ENCODE results near the gene SIAH2. TPM values are rescaled to one million over a fixed set of nuclear protein-coding genes. Genes with fewer than 3 reads are reported as not detected.
"Not testable (repeated sequence)": the region's sequence is repeated elsewhere in the genome, so short reads cannot be mapped to it uniquely, and the experiment has no call there.

The SIAH2 gene
- polyA plus RNA-seq, 4 donors, result 14.5 to 20.0 (median 16.3) TPM

DNA sequence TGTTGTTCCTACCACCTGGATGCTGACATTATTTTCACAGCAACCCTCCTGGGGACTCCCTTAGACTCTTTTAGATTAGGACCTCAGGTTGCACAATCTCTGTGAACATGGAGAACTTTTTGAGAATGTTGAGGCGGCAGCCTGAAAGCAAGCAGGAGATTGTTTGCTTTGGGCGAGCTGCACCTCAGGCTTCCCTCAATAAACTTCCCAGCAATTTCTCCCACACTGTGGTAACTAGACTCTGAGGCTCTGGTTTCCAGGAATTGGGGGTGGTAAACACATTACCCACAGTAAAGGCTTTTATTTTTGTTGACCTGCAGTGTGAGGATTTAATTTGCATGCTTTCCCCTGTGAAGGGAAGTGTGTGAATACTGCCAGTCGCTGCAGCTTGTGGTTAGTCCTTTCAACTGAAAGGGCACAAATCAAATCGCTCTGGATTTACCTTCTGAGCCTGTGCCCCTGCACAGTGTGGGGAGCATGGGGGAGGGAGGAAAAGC is 35.2 kb upstream of the SIAH2 start:
- no peaks in the 10 kb centered on the region for H3K27me3 ChIP-seq (ENCODE audit: control insufficient read depth in 3 of 3, insufficient read depth in 3 of 3, low read length in 3 of 3)
- FAIRE-seq, result no peak
- no peaks in the 10 kb centered on the region for H3K36me3 ChIP-seq (ENCODE audit: control insufficient read depth in 3 of 3, insufficient read depth in 2 of 3, low read depth in 1 of 3, low read length in 3 of 3)
- no peaks in the 10 kb centered on the region for H3K4me1 ChIP-seq (ENCODE audit: control insufficient read depth in 3 of 3, insufficient read depth in 2 of 3, low read depth in 1 of 3, low read length in 2 of 3)
- H3K27ac ChIP-seq (ENCODE audit: low read depth in 1 of 3, low read length in 2 of 3), result no peak overlapping the region
- no peaks in the 10 kb centered on the region for H3K9me3 ChIP-seq (ENCODE audit: control insufficient read depth in 2 of 2, insufficient read depth in 1 of 2, low read depth in 1 of 2, low read length in 1 of 2)
- DNase-seq, result peak in 1 of 2 donors; percentile 12
- H3K4me3 ChIP-seq (ENCODE audit: low read depth in 1 of 3, low read length in 3 of 3), result no peak overlapping the region
- 13 to 21% (median 18%) methylated on average over 4 of the region's 4 CpGs for WGBS, 3 donors

DNA sequence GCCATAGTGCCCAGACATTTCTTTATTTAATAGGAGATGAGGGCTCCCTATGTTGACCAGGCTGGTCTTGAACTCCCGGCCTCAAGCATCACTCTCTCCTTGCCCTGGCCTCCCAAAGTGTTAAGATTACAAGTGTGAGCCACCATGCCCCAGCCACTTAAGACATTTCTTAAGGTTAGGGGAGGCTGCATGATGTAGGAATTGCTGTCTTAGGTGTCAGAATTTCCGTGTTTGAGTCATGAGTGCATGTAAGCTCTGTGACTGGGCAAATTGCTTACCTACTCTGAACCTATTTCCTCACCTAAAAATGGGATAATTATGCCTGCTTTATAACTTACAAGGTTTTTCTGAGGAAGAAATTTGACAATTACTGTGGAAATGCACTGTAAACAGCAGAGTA is 34.2 kb upstream of the SIAH2 start:
- H3K9me3 ChIP-seq (ENCODE audit: control insufficient read depth in 2 of 2, insufficient read depth in 1 of 2, low read depth in 1 of 2, low read length in 1 of 2), result no peaks in the 10 kb centered on the region
- H3K4me1 ChIP-seq (ENCODE audit: control insufficient read depth in 3 of 3, insufficient read depth in 2 of 3, low read depth in 1 of 3, low read length in 2 of 3), result no peaks in the 10 kb centered on the region
- H3K27me3 ChIP-seq (ENCODE audit: control insufficient read depth in 3 of 3, insufficient read depth in 3 of 3, low read length in 3 of 3), result no peaks in the 10 kb centered on the region
- FAIRE-seq (no peak), DNase-seq (no peak)
- no peaks in the 10 kb centered on the region for H3K36me3 ChIP-seq (ENCODE audit: control insufficient read depth in 3 of 3, insufficient read depth in 2 of 3, low read depth in 1 of 3, low read length in 3 of 3)
- WGBS, 3 donors, result 83 to 89% (median 87%) methylated on average over 2 of the region's 2 CpGs
- H3K27ac ChIP-seq (ENCODE audit: low read depth in 1 of 3, low read length in 2 of 3), result no peak overlapping the region
- no peak overlapping the region for H3K4me3 ChIP-seq (ENCODE audit: low read depth in 1 of 3, low read length in 3 of 3)

DNA sequence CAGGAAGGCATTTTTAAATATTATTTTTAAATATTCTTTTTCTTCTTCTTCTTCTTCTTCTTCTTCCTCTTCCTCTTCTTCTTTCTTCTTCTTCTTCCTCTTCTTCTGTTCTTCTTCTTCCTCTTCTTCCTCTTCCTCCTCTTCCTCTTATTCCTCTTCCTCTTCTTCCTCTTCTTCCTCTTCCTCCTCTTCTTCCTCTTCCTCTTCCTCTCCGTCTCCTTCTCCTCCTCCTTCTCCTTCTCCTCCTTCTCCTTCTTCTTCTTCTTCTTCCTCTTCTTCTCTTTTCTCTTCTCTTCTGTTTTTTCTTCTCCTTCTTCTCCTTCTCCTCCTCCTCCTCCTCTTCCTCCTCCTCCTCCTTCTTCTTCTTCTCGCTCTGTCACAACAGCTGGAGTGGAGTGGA is 33.6 kb upstream of the SIAH2 start:
- WGBS, 3 donors, result 81 to 92% (median 90%) methylated on average over 2 of the region's 2 CpGs
- H3K27ac ChIP-seq (ENCODE audit: low read depth in 1 of 3, low read length in 2 of 3); DNase-seq; H3K4me1 ChIP-seq (ENCODE audit: control insufficient read depth in 3 of 3, insufficient read depth in 2 of 3, low read depth in 1 of 3, low read length in 2 of 3); H3K36me3 ChIP-seq (ENCODE audit: control insufficient read depth in 3 of 3, insufficient read depth in 2 of 3, low read depth in 1 of 3, low read length in 3 of 3); FAIRE-seq; H3K27me3 ChIP-seq (ENCODE audit: control insufficient read depth in 3 of 3, insufficient read depth in 3 of 3, low read length in 3 of 3); H3K9me3 ChIP-seq (ENCODE audit: control insufficient read depth in 2 of 2, insufficient read depth in 1 of 2, low read depth in 1 of 2, low read length in 1 of 2); H3K4me3 ChIP-seq (ENCODE audit: low read depth in 1 of 3, low read length in 3 of 3): not testable (repeated sequence)

DNA sequence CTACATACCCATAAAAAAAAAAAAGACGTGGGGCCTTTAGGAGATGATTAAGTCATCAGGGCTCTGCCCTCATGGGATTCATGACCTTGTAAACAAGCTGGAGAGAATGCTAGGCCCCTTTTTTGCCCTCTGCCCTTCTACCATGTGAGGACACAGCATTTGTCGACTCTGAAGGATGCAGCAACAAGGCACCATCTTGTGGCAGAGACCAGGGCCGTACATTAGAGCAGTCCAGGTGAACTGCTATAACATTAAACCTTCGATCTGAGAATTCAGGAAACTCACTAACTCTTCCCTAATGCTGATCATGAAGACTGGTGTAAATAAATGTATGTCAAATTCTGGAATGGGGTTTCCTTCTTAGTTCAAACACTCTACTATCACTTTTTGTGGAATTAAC is 30.7 kb upstream of the SIAH2 start:
- H3K27ac ChIP-seq (ENCODE audit: low read depth in 1 of 3, low read length in 2 of 3), result no peak overlapping the region
- FAIRE-seq, result no peak

DNA sequence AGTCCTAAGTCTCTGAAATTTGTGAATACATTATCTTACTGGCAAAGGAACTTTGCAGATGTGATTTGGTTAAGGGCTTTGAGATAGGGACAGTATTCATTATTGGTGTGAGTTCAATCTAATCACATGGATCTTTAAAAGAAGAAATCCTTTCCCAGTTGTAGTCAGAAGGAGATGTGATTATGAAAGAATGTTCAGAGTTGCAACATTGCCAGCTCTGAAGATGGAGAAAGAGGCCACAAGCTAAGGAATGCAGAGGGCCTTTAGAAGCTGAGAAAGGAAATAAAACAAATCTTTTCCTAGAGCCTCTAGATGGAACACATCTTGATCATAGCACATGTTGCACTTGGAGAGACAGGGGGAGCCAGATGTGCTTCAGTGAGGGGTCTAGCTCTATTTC is 27.7 kb upstream of the SIAH2 start:
- Histone ChIP-seq H3K4me1 (ENCODE audit: control insufficient read depth in 3 of 3, insufficient read depth in 2 of 3, low read depth in 1 of 3, low read length in 2 of 3) (peaks cover 0 to 2% (median 0%) of the 10 kb centered on the region in 3 donors), H3K27me3 (ENCODE audit: control insufficient read depth in 3 of 3, insufficient read depth in 3 of 3, low read length in 3 of 3) (no peaks in the 10 kb centered on the region), H3K4me3 (ENCODE audit: low read depth in 1 of 3, low read length in 3 of 3) (no peak overlapping the region), H3K9me3 (ENCODE audit: control insufficient read depth in 2 of 2, insufficient read depth in 1 of 2, low read depth in 1 of 2, low read length in 1 of 2) (peaks cover 0 to 3% of the 10 kb centered on the region in 2 donors), H3K27ac (ENCODE audit: low read depth in 1 of 3, low read length in 2 of 3) (no peak overlapping the region), H3K36me3 (ENCODE audit: control insufficient read depth in 3 of 3, insufficient read depth in 2 of 3, low read depth in 1 of 3, low read length in 3 of 3) (no peaks in the 10 kb centered on the region)
- FAIRE-seq (no peak), DNase-seq (no peak)

More for the DNA sequence above, 30.7 kb upstream of the SIAH2 start:
- Histone ChIP-seq H3K9me3 (ENCODE audit: control insufficient read depth in 2 of 2, insufficient read depth in 1 of 2, low read depth in 1 of 2, low read length in 1 of 2) (peaks cover 0 to 3% of the 10 kb centered on the region in 2 donors), H3K4me3 (ENCODE audit: low read depth in 1 of 3, low read length in 3 of 3) (no peak overlapping the region), H3K4me1 (ENCODE audit: control insufficient read depth in 3 of 3, insufficient read depth in 2 of 3, low read depth in 1 of 3, low read length in 2 of 3) (no peaks in the 10 kb centered on the region), H3K36me3 (ENCODE audit: control insufficient read depth in 3 of 3, insufficient read depth in 2 of 3, low read depth in 1 of 3, low read length in 3 of 3) (no peaks in the 10 kb centered on the region), H3K27me3 (ENCODE audit: control insufficient read depth in 3 of 3, insufficient read depth in 3 of 3, low read length in 3 of 3) (no peaks in the 10 kb centered on the region)
- DNase-seq, result no peak
- 60 to 70% (median 67%) methylated on average over 4 of the region's 4 CpGs for WGBS, 3 donors

DNA sequence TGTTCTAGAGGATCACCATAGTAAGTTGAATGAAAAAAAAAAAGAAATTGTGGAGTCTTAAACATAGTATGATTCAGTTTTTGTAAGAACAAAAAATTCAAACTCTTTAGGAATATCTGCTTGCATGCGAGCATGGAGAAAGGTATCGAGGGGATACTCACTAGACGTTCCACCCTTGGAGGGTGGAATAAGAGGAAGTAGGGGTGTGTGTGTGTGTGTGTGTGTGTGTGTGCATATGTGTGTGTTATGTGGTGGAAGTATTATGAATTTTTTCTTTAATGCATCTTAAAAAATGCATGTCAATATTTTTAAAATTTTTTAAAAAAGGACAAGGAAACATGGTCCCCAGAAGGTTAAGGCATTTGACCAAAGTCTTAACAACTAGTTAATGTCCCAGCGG is 26.5 kb upstream of the SIAH2 start:
- H3K4me1 ChIP-seq (ENCODE audit: control insufficient read depth in 3 of 3, insufficient read depth in 2 of 3, low read depth in 1 of 3, low read length in 2 of 3), result peaks cover 0 to 2% (median 0%) of the 10 kb centered on the region in 3 donors
- H3K27ac ChIP-seq (ENCODE audit: low read depth in 1 of 3, low read length in 2 of 3), result no peak overlapping the region
- no peak overlapping the region for H3K4me3 ChIP-seq (ENCODE audit: low read depth in 1 of 3, low read length in 3 of 3)
- H3K27me3 ChIP-seq (ENCODE audit: control insufficient read depth in 3 of 3, insufficient read depth in 3 of 3, low read length in 3 of 3), result no peaks in the 10 kb centered on the region
- WGBS, 3 donors, result 80 to 93% (median 89%) methylated on average over 4 of the region's 4 CpGs
- DNase-seq, result no peak
- FAIRE-seq, result no peak
- no peaks in the 10 kb centered on the region for H3K36me3 ChIP-seq (ENCODE audit: control insufficient read depth in 3 of 3, insufficient read depth in 2 of 3, low read depth in 1 of 3, low read length in 3 of 3)
- peaks cover 0 to 3% of the 10 kb centered on the region in 2 donors for H3K9me3 ChIP-seq (ENCODE audit: control insufficient read depth in 2 of 2, insufficient read depth in 1 of 2, low read depth in 1 of 2, low read length in 1 of 2)

DNA sequence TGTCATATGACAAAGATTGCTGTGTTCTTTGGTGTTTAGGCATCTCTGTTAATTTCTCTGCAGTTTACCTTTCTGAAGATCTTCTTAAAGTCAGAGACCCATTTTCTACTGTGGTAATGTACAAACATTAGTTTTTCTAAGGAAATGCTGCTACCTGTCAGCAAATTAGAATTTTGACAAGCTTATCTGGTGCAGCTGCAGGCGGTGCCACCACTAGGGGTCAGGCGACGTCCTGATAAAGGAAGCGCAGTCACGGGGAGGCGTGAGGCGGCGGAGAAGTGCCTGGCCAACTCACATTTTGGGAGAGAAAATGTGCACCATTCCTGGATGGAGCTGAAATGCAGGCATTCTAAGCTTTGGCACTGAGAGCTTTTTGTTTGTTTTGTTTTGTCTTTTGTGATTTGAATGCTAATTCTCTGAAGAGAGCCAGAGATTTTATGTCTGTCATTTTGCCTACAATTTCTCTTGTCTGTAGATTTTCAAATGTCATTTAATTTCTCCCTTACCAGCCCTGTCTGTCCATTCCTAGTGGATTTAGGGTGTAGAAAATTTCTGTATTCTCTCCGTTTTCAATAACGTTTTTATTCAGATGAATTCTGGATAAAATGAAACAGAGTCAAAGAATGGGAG is 24.9 kb upstream of the SIAH2 start:
- H3K4me1 ChIP-seq (ENCODE audit: control insufficient read depth in 3 of 3, insufficient read depth in 2 of 3, low read depth in 1 of 3, low read length in 2 of 3), result peaks cover 0 to 2% (median 0%) of the 10 kb centered on the region in 3 donors
- DNase-seq (peak; percentile 64 to 85), FAIRE-seq (no peak)
- H3K27me3 ChIP-seq (ENCODE audit: control insufficient read depth in 3 of 3, insufficient read depth in 3 of 3, low read length in 3 of 3), result no peaks in the 10 kb centered on the region
- H3K36me3 ChIP-seq (ENCODE audit: control insufficient read depth in 3 of 3, insufficient read depth in 2 of 3, low read depth in 1 of 3, low read length in 3 of 3), result no peaks in the 10 kb centered on the region
- peaks cover 0 to 3% of the 10 kb centered on the region in 2 donors for H3K9me3 ChIP-seq (ENCODE audit: control insufficient read depth in 2 of 2, insufficient read depth in 1 of 2, low read depth in 1 of 2, low read length in 1 of 2)
- 5 to 9% (median 5%) methylated on average over 10 of the region's 10 CpGs for WGBS, 3 donors
- no peak overlapping the region for H3K4me3 ChIP-seq (ENCODE audit: low read depth in 1 of 3, low read length in 3 of 3)
- H3K27ac ChIP-seq (ENCODE audit: low read depth in 1 of 3, low read length in 2 of 3), result no peak overlapping the region

DNA sequence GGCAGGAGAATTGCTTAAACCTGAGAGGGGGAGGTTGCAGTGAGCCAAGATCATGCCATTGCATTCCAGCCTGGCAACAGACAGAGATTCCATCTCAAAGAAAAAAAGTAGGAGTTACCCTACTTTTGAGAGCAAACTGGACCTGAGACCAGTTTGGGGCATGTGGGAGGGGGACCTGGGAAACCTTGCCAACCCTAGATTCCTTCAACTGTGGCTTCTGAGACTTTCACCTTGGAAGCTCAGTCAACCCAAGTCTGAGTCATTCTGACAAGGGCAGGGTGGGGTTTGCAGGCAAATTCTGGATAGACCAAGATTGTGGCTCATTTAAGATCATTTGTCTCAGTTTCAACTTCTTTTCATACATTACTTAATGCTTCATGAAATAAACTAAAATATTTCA is 23.8 kb upstream of the SIAH2 start:
- Histone ChIP-seq H3K36me3 (ENCODE audit: control insufficient read depth in 3 of 3, insufficient read depth in 2 of 3, low read depth in 1 of 3, low read length in 3 of 3) (no peaks in the 10 kb centered on the region), H3K27me3 (ENCODE audit: control insufficient read depth in 3 of 3, insufficient read depth in 3 of 3, low read length in 3 of 3) (no peaks in the 10 kb centered on the region), H3K4me1 (ENCODE audit: control insufficient read depth in 3 of 3, insufficient read depth in 2 of 3, low read depth in 1 of 3, low read length in 2 of 3) (peaks cover 0 to 2% (median 0%) of the 10 kb centered on the region in 3 donors), H3K4me3 (ENCODE audit: low read depth in 1 of 3, low read length in 3 of 3) (no peak overlapping the region), H3K9me3 (ENCODE audit: control insufficient read depth in 2 of 2, insufficient read depth in 1 of 2, low read depth in 1 of 2, low read length in 1 of 2) (peaks cover 0 to 3% of the 10 kb centered on the region in 2 donors), H3K27ac (ENCODE audit: low read depth in 1 of 3, low read length in 2 of 3) (no peak overlapping the region)
- FAIRE-seq (no peak), DNase-seq (no peak)

DNA sequence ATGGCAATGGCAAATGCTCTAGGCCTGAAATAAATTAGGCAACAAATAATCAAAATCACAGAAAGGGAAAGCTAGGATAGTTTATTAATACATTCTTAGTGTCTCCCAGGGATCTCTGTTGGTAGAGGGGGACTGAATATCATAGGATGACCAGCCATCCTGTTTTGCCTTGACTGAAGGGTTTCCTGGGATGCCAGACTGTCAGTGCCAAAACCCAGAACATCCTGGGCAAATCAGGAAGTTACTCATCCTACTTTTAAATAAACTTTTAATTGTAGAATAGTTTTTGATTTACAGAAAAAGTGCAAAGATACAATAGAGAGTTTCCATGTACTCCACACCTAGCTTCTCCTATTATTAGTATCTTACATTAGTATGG is 21.8 kb upstream of the SIAH2 start:
- Histone ChIP-seq H3K36me3 (ENCODE audit: control insufficient read depth in 3 of 3, insufficient read depth in 2 of 3, low read depth in 1 of 3, low read length in 3 of 3) (no peaks in the 10 kb centered on the region), H3K4me3 (ENCODE audit: low read depth in 1 of 3, low read length in 3 of 3) (no peak overlapping the region), H3K9me3 (ENCODE audit: control insufficient read depth in 2 of 2, insufficient read depth in 1 of 2, low read depth in 1 of 2, low read length in 1 of 2) (no peaks in the 10 kb centered on the region), H3K4me1 (ENCODE audit: control insufficient read depth in 3 of 3, insufficient read depth in 2 of 3, low read depth in 1 of 3, low read length in 2 of 3) (peaks cover 0 to 2% (median 0%) of the 10 kb centered on the region in 3 donors), H3K27me3 (ENCODE audit: control insufficient read depth in 3 of 3, insufficient read depth in 3 of 3, low read length in 3 of 3) (no peaks in the 10 kb centered on the region), H3K27ac (ENCODE audit: low read depth in 1 of 3, low read length in 2 of 3) (no peak overlapping the region)
- DNase-seq (no peak), FAIRE-seq (no peak)

Measured in small intestine (tissue), 7 donors.